ENCODE measurements around the gene NUP93.

- TF ChIP-seq, protein P1, sequence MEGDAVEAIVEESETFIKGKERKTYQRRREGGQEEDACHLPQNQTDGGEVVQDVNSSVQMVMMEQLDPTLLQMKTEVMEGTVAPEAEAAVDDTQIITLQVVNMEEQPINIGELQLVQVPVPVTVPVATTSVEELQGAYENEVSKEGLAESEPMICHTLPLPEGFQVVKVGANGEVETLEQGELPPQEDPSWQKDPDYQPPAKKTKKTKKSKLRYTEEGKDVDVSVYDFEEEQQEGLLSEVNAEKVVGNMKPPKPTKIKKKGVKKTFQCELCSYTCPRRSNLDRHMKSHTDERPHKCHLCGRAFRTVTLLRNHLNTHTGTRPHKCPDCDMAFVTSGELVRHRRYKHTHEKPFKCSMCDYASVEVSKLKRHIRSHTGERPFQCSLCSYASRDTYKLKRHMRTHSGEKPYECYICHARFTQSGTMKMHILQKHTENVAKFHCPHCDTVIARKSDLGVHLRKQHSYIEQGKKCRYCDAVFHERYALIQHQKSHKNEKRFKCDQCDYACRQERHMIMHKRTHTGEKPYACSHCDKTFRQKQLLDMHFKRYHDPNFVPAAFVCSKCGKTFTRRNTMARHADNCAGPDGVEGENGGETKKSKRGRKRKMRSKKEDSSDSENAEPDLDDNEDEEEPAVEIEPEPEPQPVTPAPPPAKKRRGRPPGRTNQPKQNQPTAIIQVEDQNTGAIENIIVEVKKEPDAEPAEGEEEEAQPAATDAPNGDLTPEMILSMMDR (IDR thresholded peaks at IDR 0.05; ENCODE audit: extremely low read depth in 1 of 2, insufficient read depth in 1 of 2, low read depth in 1 of 2, low read length in 2 of 2): no peak
- no peak for TF ChIP-seq MYC (IDR thresholded peaks at IDR 0.05; ENCODE audit: low read depth, low read length)
- no peak for TF ChIP-seq POLR2A (IDR thresholded peaks at IDR 0.05; ENCODE audit: low read depth, low read length)
- TF ChIP-seq POLR2AphosphoS5 (IDR thresholded peaks at IDR 0.05; ENCODE audit: insufficient read depth, low read depth, low read length): no peak
- no peak for TF ChIP-seq JUN (IDR thresholded peaks at IDR 0.05; ENCODE audit: borderline replicate concordance, insufficient read depth, insufficient read length, low read depth)
- TF ChIP-seq EZH2 (IDR thresholded peaks at IDR 0.05; ENCODE audit: borderline replicate concordance, low read depth, low read length, severe bottlenecking): no peak
Measured at GRCh38 chr16:56849690-56850680, 120.1 kb downstream of the NUP93 start.
